ENCODE data around the gene C1orf21. TPM values are rescaled to one million over a fixed set of nuclear protein-coding genes. Genes with fewer than 3 reads are reported as not detected.

C1orf21 gene
- total and polyA plus RNA-seq, 2 donors (not counting 1 experiment from before 2014, with no cell fraction given) = under 0.01 to 0.32 TPM

DNA sequence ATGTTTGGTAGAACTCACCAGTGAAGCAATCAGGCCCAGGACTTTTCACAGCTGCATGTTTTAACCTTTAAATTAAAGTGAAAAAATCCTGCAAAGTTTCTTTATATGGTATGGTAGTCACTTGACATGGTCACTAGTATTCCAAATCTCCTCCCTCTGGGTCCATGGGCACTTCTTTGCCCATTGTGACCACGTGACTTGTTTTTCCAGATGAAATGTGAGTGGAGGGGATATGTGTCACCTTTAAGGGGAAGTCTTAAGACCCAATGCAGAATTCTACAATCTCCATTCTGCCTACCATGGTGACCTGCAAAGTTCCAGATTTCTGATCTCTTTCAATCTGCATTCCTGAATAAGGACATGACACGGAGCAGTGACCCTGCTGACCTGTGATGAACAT, 152.8 kb downstream of the C1orf21 start:
- no peaks in the 10 kb centered on the region for H3K79me2 ChIP-seq (ENCODE audit: control insufficient read depth, insufficient read depth, low read length)
- no peaks in the 10 kb centered on the region for H3K27me3 Mint-ChIP-seq
- H3K27ac Mint-ChIP-seq = no peak overlapping the region
- H3K9me3 ChIP-seq (ENCODE audit: control extremely low read depth in 1 of 3, control insufficient read depth in 2 of 3, insufficient read depth in 1 of 3, low read length in 2 of 3) = peaks cover 0 to 7% (median 5%) of the 10 kb centered on the region in 3 donors
- no peak for ATAC-seq (ENCODE audit: low read depth)
- TF ChIP-seq CTCF (IDR thresholded peaks at IDR 0.05) (no peak), EZH2 (IDR thresholded peaks at IDR 0.05; ENCODE audit: borderline replicate concordance, insufficient read depth, low read depth, low read length, poor library complexity, severe bottlenecking) (no peak)
- no peaks in the 10 kb centered on the region for H4K20me1 ChIP-seq (ENCODE audit: control insufficient read depth, insufficient read depth, low read length, poor library complexity, severe bottlenecking)
- peaks cover 15% of the 10 kb centered on the region for H3K9me3 Mint-ChIP-seq (ENCODE audit: insufficient read depth)
- H3K4me1 Mint-ChIP-seq = no peaks in the 10 kb centered on the region
- DNase-seq = no peak
- H2AFZ ChIP-seq (ENCODE audit: insufficient read depth, low read depth, low read length, poor library complexity, severe bottlenecking) = no peak overlapping the region
- POLR2A ChIA-PET = no interaction called here
- CTCF ChIA-PET = no interaction called here
- no peak overlapping the region for H3K4me3 Mint-ChIP-seq
- H3K9ac ChIP-seq (ENCODE audit: low read length) = no peak overlapping the region
- no peaks in the 10 kb centered on the region for H3K27me3 ChIP-seq (replicated peaks in 1 of 4; ENCODE audit: control extremely low read depth in 1 of 4, control insufficient read depth in 3 of 4, insufficient read depth in 4 of 4, low read length in 3 of 4)
- no peak overlapping the region for H3K4me3 ChIP-seq (ENCODE audit: control extremely low read depth in 1 of 5, extremely low read depth in 1 of 5, insufficient read depth in 1 of 5, low read depth in 2 of 5, low read length in 4 of 5)
- H3K27ac ChIP-seq (ENCODE audit: low read length in 2 of 2) = no peak overlapping the region
- H3K4me1 ChIP-seq (ENCODE audit: control insufficient read depth in 2 of 2, insufficient read depth in 2 of 2, low read length in 2 of 2) = no peaks in the 10 kb centered on the region
- no peaks in the 10 kb centered on the region for H3K36me3 ChIP-seq (replicated peaks in 1 of 2; ENCODE audit: control extremely low read depth in 1 of 2, control insufficient read depth in 1 of 2, extremely low read depth in 1 of 2, insufficient read depth in 2 of 2, low read length in 1 of 2)
- no peak overlapping the region for H3K4me2 ChIP-seq (replicated peaks; ENCODE audit: low read depth, low read length, poor library complexity, severe bottlenecking)
- intact Hi-C loops (cut with micrococcal nuclease) = no loop called here
- WGBS (ENCODE audit: insufficient coverage) = no CpG with 5 or more reads among the region's 2 CpGs

DNA sequence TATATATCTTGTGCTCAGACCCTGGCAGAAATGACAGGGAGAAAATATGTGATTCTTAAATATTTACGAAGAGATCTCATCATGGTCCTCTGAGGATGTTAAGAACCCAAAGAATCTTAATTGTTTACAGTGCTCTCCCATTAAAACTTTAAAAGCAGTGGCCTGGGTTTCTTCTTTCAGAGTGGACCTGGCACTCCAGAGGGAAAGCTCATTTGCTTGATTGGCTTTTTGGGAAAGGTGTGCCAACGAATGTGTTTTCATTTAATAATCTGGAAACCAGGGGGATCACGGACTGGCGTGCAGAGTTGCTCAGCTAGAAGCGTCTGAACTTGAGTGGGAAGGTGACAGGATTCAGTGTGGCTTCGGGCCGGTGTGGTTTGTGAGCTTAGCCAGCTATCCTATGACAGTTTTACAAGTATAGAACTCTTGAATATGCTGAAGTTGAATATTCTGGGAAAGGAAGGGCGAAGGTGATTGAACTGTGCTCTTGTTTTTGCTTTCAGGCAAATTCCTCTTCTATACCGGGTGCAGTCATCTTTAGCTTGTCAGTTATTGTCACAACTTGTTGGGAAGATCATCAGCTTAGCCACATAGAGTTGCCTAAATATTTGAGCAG, 154.8 kb downstream of the C1orf21 start:
- Histone ChIP-seq H3K79me2 (ENCODE audit: control insufficient read depth, insufficient read depth, low read length) (no peaks in the 10 kb centered on the region), H2AFZ (ENCODE audit: insufficient read depth, low read depth, low read length, poor library complexity, severe bottlenecking) (no peak overlapping the region), H4K20me1 (ENCODE audit: control insufficient read depth, insufficient read depth, low read length, poor library complexity, severe bottlenecking) (no peaks in the 10 kb centered on the region), H3K4me1 (ENCODE audit: control insufficient read depth in 2 of 2, insufficient read depth in 2 of 2, low read length in 2 of 2) (no peaks in the 10 kb centered on the region), H3K27ac (ENCODE audit: low read length in 2 of 2) (no peak overlapping the region), H3K27me3 (replicated peaks in 1 of 4; ENCODE audit: control extremely low read depth in 1 of 4, control insufficient read depth in 3 of 4, insufficient read depth in 4 of 4, low read length in 3 of 4) (no peaks in the 10 kb centered on the region), H3K36me3 (replicated peaks in 1 of 2; ENCODE audit: control extremely low read depth in 1 of 2, control insufficient read depth in 1 of 2, extremely low read depth in 1 of 2, insufficient read depth in 2 of 2, low read length in 1 of 2) (no peaks in the 10 kb centered on the region), H3K9me3 (ENCODE audit: control extremely low read depth in 1 of 3, control insufficient read depth in 2 of 3, insufficient read depth in 1 of 3, low read length in 2 of 3) (no peaks in the 10 kb centered on the region), H3K4me3 (ENCODE audit: control extremely low read depth in 1 of 5, extremely low read depth in 1 of 5, insufficient read depth in 1 of 5, low read depth in 2 of 5, low read length in 4 of 5) (no peak overlapping the region), H3K9ac (ENCODE audit: low read length) (no peak overlapping the region), H3K4me2 (replicated peaks; ENCODE audit: low read depth, low read length, poor library complexity, severe bottlenecking) (no peak overlapping the region)
- H3K4me1 Mint-ChIP-seq = no peaks in the 10 kb centered on the region
- CTCF ChIA-PET = no interaction called here
- intact Hi-C loops (cut with micrococcal nuclease) = no loop called here
- WGBS (ENCODE audit: insufficient coverage) = 97% methylated on average over 7 of the region's 9 CpGs
- no peak for ATAC-seq (ENCODE audit: low read depth)
- POLR2A ChIA-PET = no interaction called here
- H3K4me3 Mint-ChIP-seq = no peak overlapping the region
- peaks cover 8% of the 10 kb centered on the region for H3K9me3 Mint-ChIP-seq (ENCODE audit: insufficient read depth)
- H3K27ac Mint-ChIP-seq = no peak overlapping the region
- no peak for DNase-seq
- TF ChIP-seq EZH2 (IDR thresholded peaks at IDR 0.05; ENCODE audit: borderline replicate concordance, insufficient read depth, low read depth, low read length, poor library complexity, severe bottlenecking) = no peak
- no peak for TF ChIP-seq CTCF (IDR thresholded peaks at IDR 0.05)
- H3K27me3 Mint-ChIP-seq = no peaks in the 10 kb centered on the region
